GM19023 (cell line): ENCODE results near the gene PGS1.

Experiments used
- ATAC-seq: cut with Tn5 transposase; IDR thresholded peaks from one replicate; pipeline ENCODE4 v1.9.1; 2021; ENCODE audit warnings: mild to moderate bottlenecking, moderate library complexity; ENCODE audit not compliant: unreplicated experiment

The PGS1 gene

DNA sequence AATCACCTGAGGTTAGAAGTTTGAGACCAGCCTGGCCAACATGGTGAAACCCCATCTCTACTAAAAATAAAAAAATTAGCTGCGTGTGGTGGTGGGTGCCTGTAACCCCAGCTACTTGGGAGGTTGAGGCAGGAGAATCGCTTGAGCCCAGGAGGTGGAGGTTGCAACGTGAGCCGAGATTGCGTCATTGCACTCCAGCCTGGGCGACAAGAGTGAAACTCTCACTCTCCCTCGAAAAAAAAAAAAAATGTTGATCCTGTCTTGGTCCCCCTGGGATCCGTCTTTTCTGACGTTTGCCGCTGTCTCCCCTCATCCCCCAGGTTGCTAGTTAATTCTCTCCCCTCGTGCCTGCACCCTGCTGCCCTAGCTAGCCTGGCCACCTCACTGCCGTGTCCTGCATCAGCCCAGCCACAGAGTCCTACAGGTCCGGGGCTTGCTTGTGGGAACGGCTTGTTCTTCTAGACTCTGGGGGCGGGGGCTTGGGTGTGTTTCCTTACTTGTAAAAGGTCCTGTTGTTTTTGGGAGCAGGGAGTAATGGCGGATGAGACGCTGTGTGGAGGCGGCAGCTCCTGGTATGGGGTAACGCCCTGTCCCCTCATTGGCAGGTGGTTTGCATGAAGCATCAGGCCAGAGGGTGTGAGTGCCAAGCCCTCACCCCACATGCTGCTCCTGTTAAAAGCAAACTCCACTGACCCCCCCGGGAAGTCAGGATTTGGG, 44.6 kb downstream of the PGS1 start:
- ATAC-seq, result no peak

DNA sequence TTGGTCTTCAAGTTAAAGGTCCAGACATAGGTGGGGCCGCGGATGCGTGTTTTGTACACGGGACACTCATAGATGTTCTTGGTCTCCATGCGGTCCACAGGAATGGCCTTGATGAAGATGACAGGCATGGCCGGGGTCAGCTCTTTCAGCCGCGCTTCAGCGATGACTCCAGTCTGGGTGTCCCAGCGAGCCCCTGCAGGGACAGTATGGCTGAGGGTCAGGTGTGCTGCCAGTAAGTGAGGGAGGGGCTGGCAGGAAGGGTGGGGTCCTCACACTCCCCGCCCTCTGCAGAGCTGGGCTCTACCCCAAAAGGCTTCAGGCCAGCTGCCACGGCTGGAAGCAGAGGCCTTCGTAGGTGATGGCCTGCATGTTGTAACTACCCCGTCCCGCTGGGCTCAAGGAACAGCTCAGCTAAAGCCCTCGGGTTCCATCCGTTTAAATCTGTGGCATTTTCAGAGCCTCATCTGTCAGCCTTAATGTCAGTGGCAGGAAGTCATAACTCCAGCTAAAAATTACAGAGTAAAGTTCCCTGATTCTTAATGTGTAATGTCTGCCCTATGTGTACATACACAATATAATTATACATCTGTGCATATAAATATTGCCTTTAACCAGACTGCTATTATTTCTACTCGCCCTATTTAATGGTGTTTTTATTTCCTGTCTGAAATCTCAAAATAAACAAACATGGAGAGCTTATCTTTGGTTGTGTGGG, 45.7 kb downstream of the PGS1 start:
- no peak for ATAC-seq

DNA sequence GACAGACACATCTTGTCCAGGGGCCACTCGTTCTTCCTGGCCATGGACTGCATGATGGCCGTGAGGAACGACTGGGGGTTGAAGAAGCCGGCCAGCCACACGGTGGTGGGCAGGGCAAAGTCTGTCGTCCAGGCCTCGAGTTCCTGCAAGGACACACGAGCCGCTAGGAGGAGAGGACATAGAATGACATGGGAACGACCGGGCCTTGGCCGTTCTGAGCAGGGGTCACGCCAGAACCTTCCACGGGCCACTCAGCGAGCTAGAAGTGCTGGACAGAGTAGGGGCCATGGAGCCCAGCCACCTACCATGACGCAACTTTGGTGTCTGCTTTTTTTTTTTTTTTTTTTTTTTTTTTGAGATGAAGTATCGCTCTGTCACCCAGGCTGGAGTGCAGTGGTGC, 47.0 kb downstream of the PGS1 start:
- no peak for ATAC-seq

DNA sequence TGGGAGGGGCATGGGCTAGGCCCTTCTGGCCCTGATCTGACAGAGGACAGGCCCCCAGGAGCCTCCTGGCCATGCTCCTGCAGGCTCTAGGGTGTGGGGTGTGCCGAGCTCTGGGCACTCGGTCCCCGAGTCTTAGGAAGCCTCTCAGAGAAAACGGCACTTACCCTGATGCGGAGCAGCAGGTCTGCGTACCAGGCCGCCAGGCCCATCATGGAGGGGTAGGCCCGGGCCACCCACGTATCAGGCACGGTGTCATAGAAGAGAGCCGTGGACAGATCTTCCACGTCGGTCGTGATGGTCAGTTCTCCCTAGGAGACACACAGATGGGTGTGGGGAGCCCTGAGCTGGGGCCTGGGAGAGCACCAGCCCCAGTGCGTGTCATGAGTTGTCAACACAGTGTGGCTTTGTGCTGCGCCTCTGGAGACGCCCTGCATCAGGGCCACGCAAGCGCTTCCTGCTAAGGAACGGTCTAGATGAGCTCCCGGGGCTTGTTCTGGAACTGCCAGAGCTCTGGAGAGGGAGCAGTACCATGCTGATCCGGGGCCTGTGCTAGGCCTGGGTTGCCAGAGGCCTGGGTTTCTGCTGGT, 47.9 kb downstream of the PGS1 start:
- no peak for ATAC-seq

DNA sequence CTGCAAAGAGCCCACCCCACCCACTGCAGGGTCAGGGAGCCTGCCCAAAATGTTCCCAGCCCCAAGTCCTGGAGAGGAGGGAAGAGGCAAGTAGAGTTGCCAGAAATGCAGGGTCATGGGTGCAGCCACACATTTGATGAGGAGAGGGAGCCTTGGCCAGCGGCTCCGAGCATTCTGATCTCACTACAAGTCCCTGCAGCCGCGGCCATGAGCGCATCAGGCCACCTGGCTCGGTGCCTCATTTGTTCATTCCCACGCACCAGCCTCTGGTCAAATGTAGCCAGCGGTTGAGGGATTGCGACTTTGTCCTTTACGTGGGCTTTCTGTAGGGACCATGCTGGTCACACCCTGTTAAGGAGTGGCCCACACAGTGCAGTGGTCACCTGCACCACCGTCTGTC, 48.7 kb downstream of the PGS1 start:
- ATAC-seq, result no peak

DNA sequence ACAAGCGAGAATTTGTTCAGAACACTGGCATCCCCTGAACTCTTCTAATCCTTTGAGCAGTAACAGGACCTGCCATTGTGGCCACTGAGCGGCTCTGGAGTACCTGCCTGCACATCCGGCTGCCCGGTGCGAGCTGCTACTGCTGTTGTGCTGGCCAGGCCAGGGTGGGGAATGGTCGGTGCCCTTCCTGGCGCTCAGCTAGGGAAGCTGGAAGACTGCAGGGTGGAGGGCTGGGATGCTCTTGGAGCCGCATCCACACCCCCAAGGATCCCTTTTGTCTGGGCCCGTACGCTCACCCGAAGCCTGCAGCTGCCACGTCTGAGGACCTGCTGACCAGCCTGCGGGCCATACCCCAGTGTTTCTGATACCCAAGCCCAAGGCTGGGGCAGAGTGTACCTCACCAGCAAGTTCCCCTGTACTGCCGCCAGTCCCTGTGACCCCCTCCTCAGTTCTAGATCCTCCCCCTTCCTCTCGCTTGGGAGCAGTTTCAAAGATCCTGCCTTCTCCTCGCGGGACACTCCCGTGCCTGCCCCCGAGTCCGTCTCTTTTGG, 49.7 kb downstream of the PGS1 start:
- ATAC-seq, result no peak

DNA sequence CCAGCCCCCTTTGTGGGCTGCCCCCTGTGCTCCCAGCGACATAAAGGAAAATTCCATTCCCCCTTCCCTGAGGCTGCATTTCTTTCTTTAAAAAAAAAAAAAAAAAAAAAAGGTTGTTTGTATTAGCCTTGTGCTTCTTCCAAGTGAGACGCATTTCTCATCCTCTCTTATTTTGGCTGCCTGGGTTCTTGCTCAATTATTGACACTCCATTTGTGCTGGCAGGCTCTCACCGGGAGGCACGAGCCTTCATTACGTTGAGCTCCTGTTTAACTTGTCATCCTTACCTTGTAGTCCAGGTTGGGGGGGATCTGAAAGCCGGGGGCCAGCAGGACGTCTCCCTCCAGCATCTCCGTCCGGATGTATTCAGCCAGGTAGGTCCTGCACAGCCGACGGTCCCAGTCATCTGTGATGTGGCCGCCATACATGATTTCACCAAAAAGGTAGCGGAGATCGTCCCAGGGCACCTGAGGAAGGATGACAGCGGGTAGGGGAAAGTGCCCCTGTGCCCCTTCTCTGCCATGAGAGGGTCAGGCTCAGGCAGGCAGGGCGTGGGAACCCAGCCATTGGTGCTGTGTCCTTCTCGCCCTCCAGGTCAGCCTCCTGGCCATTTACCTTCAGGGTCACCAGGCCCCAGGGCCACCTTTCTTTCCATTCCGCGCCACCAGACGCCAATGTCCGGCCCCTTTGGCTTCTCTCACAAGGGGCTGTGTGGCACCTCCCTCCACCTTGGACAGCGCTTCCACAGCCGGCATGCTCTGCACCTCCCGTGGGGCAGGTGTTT, 50.6 kb downstream of the PGS1 start:
- no peak for ATAC-seq

DNA sequence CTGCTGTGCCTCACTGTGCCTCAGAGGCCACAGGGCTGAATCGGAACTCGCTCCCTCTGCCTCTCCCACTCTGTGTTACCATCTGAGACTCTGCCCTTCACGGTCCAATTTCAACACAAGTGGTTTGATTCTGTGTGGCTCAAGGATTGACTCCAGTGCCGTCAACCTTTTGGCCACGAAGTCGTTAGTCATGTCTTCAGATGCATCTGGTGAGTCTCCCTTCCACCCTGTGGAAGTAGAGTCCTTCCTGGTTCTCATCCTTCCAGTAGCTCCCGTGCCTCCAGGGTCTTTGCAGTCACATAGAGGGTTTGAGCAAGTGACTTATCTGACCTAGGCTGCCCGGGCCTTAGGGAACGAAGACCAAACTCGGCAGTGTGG, 51.2 kb downstream of the PGS1 start:
- no peak for ATAC-seq

DNA sequence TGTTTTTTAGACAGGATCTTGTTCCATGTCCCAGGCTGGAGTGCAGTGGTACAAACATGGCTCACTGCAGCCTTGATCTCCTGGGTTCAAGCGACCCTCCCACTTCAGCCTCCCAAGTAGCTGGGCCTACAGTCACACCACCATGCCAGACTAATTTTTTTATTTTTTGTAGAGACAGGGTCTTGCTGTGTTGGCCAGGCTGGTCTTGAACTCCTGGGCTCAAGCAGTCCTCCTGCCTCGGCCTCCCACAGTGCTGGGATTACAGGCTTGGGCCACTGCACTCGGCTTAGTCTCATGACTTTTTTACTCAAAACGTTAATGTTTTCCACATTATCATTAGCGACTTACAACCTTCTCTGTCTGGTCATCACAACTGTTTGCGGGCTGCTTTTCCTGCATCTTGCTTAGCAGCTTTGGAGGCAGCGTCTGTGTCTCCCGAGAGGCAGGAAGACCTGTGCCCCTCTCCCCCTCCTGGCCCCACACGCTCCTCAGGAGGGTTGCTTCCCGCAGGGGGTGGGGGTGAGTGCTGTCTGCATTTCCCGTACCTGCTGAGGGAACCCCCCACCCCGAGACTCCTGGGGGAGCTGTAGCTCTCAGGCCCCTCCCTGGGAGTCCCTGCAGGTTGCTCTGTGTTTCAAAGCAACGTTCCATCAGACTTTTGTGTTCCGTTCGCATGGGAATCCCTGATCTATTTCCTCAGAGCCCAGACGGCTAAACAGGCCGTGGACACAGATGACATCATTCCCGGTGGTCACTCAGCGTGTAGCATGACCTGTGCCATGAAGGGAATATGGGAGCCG, 52.6 kb downstream of the PGS1 start:
- no peak for ATAC-seq

DNA sequence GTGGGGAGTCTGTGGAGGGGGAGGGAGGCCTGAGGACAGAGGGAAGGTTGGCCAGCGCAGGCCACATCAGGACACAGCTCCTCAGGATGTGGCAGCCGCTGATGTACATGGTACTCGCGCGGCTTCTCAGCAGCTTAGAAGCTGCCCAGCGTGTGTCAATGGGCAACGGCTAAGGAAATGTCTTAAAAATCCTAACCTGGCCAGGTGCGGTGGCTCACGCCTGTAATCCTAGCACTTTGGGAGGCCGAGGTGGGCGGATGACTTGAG, 53.2 kb downstream of the PGS1 start:
- ATAC-seq, result no peak

DNA sequence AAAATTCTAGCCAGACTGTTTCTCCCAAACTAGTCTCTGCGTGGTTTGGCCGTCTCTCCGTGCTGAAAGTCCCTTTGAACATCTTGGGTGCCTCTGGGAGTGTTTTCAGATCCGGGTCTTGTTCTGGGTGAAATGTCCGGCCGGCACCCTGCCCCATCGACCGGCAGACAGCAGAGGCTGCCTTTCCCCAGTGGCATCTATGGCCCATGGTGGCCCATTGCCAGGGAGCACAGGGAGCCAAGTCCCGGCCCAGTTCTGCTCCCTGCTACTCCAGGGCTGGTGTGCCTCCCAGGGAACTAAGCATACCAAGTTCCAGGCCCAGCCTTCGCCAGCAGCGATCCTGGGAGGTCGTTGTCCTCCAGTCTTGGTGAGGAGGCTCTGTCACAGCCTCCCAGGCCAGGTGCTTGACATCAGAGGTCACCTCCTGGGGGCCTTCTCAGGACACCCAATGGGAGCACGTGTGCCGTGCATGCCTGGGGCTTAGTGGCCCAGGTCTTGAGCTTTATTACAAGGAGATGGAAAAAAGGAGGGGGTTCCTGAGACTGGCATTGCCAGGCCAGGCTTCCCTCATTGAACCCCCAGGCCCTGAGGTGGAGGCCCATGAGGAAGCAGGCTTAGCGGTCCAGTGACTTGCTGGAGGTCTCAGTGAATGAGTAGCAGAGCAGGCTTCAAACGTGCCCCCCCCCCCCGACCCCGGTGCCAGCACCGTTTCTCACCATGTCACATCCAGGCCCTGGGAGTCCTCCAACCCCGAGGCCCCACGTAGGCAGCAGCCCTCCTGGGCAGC, 54.0 kb downstream of the PGS1 start:
- no peak for ATAC-seq

DNA sequence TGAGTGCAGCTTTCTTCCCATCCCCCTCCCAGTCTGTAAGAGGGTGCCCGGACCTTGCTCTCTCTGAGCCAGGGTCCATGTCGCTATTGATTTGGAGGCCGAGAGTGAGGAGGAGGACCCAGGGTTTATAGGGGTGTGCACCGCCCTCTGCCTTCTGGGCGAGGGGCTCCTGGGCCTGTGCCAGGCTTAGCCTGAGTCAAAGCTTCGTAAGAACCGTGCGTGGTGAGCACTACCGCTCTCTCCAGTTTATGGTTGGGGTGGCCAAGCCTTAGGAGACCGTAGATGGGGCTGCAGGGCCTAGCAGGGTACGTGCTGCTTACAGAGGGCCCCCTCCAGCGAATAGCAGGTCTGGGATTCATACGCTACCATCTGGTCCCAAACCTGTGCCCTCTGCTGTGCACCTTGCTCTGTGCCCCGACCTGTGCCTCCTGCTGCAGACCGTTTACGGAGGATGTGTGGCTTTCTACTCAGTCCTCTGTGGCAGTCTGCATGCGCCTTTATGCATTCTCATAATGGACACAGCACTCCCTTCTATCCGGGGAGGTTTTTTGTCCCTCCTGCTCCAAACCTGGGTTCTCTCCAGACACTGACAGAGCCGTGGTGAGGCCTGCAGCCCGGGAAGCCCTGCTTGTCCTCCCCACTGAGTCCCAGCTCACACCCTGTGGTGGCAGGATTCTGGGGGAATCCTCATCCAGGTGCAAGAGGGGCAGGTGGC, 54.7 kb downstream of the PGS1 start:
- no peak for ATAC-seq

DNA sequence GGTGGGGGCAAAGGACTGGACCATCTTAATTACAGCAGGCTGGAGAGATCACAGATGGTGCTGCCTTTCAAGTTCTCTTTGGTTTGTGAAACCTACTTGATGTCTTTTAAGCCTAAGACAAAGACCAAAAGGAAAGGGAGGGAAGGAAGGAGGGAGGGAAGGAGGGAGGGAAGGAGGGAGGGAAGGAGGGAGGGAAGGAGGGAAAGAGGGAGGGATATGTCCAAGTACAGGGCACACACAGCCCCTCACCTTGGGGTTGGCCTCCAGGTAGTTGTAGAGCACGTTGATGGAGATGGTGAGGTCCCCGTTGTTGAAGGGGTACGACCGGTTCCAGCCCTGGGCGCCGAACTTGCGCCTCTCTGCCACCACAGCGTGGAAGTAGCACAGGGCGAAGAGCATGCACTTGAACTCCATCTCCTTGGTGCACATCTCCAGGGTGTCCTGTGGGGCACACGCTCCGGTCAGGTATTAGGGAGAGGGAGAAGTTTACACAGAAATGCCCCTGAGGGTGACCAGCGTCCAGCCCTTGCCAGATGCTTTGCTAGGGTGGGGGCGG, 55.4 kb downstream of the PGS1 start:
- ATAC-seq, result no peak

DNA sequence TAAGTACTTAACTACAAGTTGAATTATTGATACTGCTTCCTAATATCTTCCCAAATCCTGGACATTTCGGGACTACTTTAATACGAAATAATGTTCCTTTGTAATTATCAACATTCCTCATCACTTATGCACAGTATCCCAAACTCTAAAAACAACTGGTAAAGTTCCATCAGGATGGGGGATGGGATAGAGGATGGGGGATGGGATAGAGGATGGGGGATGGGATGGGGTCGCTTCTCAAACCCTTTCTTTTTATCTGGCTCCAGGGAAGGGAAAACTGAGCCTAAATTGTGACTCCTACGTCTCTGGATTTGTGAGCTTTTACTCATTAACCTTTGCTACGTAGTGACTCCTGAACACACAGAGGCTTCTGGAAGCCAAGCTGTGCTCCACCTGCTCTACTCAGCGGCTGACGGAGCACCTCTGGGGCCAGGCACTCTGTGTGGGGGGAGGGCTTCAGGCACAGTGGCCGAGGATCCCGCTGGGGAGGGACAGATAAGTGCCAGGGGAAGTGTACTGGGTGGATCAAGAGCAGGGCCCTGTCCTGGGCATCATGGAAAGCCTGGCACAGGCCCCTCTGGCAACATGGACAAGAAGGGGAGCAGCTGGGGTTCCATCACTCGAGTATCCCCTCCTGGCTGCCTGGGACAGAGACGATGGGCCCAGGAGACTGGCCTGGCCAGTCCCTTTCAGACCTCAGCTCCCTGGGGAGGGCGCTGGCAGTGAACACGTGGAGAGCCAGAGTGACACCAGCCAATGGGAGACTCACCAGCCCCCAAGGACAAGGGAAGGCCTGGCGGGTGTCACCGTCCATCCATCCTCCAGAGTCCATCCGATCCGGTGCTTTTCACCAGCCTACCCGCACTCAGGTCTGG, 56.2 kb downstream of the PGS1 start:
- ATAC-seq, result no peak

DNA sequence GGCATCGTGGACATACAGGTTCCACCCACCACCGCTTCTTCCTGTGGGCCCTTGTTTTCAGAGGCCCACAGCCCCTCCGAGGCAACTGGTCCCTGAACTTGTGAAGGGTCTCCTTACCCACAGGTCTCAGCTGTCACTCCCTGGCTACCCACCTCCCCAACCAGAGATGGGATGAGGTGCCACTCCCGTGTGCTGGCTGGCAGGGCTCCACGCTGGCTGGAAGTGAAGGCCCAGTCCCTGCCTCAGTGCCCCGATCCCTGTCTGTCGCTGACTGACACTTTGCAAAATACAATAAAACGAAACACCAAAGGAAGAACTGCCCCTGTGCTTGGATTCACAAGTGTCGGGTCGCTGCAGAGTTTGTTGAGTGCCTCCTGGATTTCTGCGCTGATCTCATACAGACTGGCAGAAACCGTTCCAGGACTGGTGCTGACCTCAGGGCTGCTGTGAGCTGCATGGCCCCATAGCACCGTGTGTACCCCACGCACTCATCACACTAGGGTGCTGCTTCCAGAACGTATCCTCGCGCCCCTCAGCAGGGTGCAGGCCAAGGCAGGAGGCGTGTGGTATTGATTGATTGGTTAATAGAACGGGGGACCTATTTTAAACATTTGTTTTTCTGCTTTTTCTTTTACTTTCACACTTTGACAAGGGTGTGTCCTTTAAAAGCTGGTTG, 57.0 kb downstream of the PGS1 start:
- no peak for ATAC-seq

DNA sequence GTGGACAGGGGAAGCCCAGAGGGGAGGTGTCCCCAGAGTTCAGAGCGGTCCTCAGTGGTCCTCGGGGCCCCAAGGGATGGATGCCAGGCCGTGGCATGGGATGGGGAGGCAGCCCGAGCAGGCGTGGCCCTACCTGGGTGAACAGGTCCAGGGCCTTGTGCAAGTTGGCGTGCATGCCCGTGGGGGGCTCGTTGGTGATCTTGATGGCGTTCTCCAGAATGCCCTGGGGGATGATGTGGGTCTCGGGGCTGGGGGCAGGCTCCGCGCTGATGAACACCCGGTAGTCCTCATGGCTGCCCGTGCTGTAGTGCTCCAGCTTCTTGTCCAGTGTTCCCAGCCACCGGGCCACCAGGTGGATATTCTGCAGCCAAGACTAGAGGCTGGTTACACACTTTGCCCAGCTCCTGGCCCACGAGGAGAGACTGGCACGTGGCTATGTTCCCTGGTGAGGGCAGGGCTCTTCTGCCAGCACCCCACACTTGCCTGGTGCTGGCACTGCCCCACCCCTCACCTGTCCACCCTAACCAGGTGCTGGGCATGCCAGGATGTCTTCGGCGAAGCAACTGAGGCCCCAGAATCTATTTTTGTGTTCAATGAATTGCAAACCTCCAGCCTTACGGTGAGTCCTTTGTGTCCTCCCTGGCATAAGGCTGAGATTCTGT, 59.2 kb downstream of the PGS1 start:
- ATAC-seq, result no peak

DNA sequence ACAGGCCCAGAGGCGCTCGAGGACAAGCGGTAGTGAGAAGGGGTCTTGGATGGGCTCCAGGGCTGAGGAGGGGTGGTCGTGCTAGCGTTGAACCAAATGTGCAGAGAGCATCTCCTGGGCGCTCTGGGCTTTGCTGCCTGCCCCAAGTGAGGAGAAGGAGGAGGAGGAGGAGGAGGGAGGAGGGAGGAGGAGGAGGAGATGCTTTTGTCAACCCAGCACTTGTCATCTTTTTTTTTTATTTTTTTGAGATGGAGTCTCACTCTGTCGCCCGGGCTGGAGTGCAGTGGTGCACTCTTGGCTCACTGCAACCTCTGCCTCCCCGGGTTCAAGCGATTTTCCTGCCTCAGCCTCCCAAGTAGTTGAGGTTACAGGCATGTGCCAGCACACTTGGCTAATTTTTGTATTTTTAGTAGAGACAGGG, 59.8 kb downstream of the PGS1 start:
- no peak for ATAC-seq
